Gastroesophageal sphincter (tissue), 4 donors: Measurements from ENCODE around the gene C17orf114.

Experiments
- ATAC-seq: fragments of 150-250 bp; one replicate; pipeline ENCODE4 v1.9.1; 2016; ENCODE audit warnings: mild to moderate bottlenecking, moderate library complexity
- H3K27ac ChIP-seq, 4 donors: fragments of 200-600 bp; sonication (generic) in 3 of 4; 1 replicate in 3 of 4; 2 replicates in 1 of 4; pipeline ENCODE4 v1.5.1; 2016 to 2019
- H3K27me3 ChIP-seq: fragments of 200-600 bp; sonication (generic); one replicate; pipeline ENCODE4 v1.5.1; 2019
- H3K36me3 ChIP-seq, 2 donors: fragments of 200-600 bp; sonication (generic); one replicate each; pipeline ENCODE4 v1.5.1; 2019; ENCODE audit warnings: control low read depth in 1 of 2
- H3K4me1 ChIP-seq, 3 donors: fragments of 200-600 bp; sonication (generic); 1 replicate in 2 of 3; 2 replicates in 1 of 3; pipeline ENCODE4 v1.5.1; 2016 to 2019; ENCODE audit warnings: control low read depth in 2 of 3
- H3K4me3 ChIP-seq, 2 donors: fragments of 200-600 bp; sonication (generic); one replicate each; pipeline ENCODE4 v1.5.1; 2019; ENCODE audit warnings: mild to moderate bottlenecking in 1 of 2, moderate library complexity in 1 of 2
- H3K9me3 ChIP-seq, 3 donors: fragments of 200-600 bp; sonication (generic); one replicate each; pipeline ENCODE4 v1.5.1; 2017 to 2019; ENCODE audit warnings: control low read depth in 2 of 3
- CTCF ChIP-seq, 4 experiments: fragments of 200-600 bp in 2 of 4; fragments of 450-650 bp in 2 of 4; sonication (generic) in 1 of 4; IDR thresholded peaks; one replicate each; pipeline ENCODE4 v1.5.1; 2017 to 2019; ENCODE audit warnings: antibody characterized with exemption in 4 of 4, mild to moderate bottlenecking in 2 of 4, moderate library complexity in 2 of 4
- EP300 ChIP-seq: sonication (generic); formaldehyde crosslinking; IDR thresholded peaks from one replicate; pipeline ENCODE4 v1.6.1; 2017; ENCODE audit warnings: antibody characterized with exemption, mild to moderate bottlenecking
- POLR2A ChIP-seq, 2 donors: fragments of 450-650 bp; IDR thresholded peaks; one replicate each; pipeline ENCODE4 v1.6.1; 2017; ENCODE audit warnings: antibody characterized with exemption in 2 of 2, mild to moderate bottlenecking in 2 of 2, moderate library complexity in 1 of 2
- POLR2AphosphoS5 ChIP-seq: sonication (generic); formaldehyde crosslinking; IDR thresholded peaks from one replicate; pipeline ENCODE4 v1.6.1; 2017; ENCODE audit warnings: antibody characterized with exemption
- WGBS, 2 donors: methylation state at CpG; one replicate each; pipeline ENCODE4 v1.1.5; 2018; ENCODE audit warnings: low coverage in 1 of 2; 5-methylcytosine and 5-hydroxymethylcytosine counted together

C17orf114 gene

GRCh38 chr17:4789701-4789950, 12.5 kb downstream of the C17orf114 start:
- TF ChIP-seq EP300: no peak
- TF ChIP-seq CTCF (IDR thresholded peaks at IDR 0.05): no peak
- TF ChIP-seq POLR2AphosphoS5: no peak
- no peak for TF ChIP-seq POLR2A (IDR thresholded peaks at IDR 0.05)
- H3K27ac ChIP-seq: peak overlapping the region; percentile 71 to 98 (median 96)
- H3K27me3 ChIP-seq: peaks cover 17% of the 10 kb centered on the region
- ATAC-seq: no peak
- no peaks in the 10 kb centered on the region for H3K36me3 ChIP-seq
- peak overlapping the region; percentile 65 to 81 for H3K4me3 ChIP-seq
- no CpG with 5 or more reads among the region's 25 CpGs for WGBS, 2 donors
- no peaks in the 10 kb centered on the region for H3K9me3 ChIP-seq
- H3K4me1 ChIP-seq: peaks cover 0 to 54% (median 28%) of the 10 kb centered on the region in 3 donors

- no peak for ATAC-seq
- 60% methylated on average over 5 of the region's 62 CpGs; no CpG with 5 or more reads in 1 of the 2 donors for WGBS, 2 donors
- Histone ChIP-seq H3K9me3 (no peaks in the 10 kb centered on the region), H3K27me3 (peaks cover 22% of the 10 kb centered on the region), H3K36me3 (no peaks in the 10 kb centered on the region), H3K27ac (peak within 1 kb of the TSS; percentile 71 to 98 (median 96)), H3K4me3 (peak within 1 kb of the TSS; percentile 65 to 81), H3K4me1 (peaks cover 0 to 54% (median 28%) of the 10 kb centered on the region in 3 donors)
- TF ChIP-seq EP300: no peak
Measured at GRCh38 chr17:4788807-4789700, 13.1 kb downstream of the C17orf114 start, which contains the start of gene GLTPD2. Gene GLTPD2, plus strand, starts transcription at chr17:4788964. Its CDS starts 48 bp downstream, at chr17:4789012.

- no peak for TF ChIP-seq POLR2A (IDR thresholded peaks at IDR 0.05)
- TF ChIP-seq EP300: no peak
- TF ChIP-seq CTCF (IDR thresholded peaks at IDR 0.05): no peak
- no peak for TF ChIP-seq POLR2AphosphoS5
- H3K4me1 ChIP-seq: peaks cover 0 to 54% (median 28%) of the 10 kb centered on the region in 3 donors
- H3K9me3 ChIP-seq: no peaks in the 10 kb centered on the region
- WGBS, 2 donors: 79 to 81% methylated on average over 12 to 14 of the region's 14 CpGs
- no peaks in the 10 kb centered on the region for H3K36me3 ChIP-seq
- ATAC-seq: no peak
- peaks cover 30% of the 10 kb centered on the region for H3K27me3 ChIP-seq
- H3K27ac ChIP-seq: peak overlapping the region in 2 of 4 donors; percentile 95 to 98
- H3K4me3 ChIP-seq: no peak overlapping the region
Measured at GRCh38 chr17:4788159-4788806, 13.8 kb downstream of the C17orf114 start.

- TF ChIP-seq CTCF (IDR thresholded peaks at IDR 0.05) (no peak), POLR2AphosphoS5 (no peak), POLR2A (IDR thresholded peaks at IDR 0.05) (no peak), EP300 (no peak)
- peaks cover 47% of the 10 kb centered on the region for H3K27me3 ChIP-seq
- H3K27ac ChIP-seq: peak overlapping the region in 2 of 4 donors; percentile 35 to 45
- peak overlapping the region in 1 of 2 donors; percentile 41 for H3K4me3 ChIP-seq
- no peak for ATAC-seq
- H3K9me3 ChIP-seq: no peaks in the 10 kb centered on the region
- 15 to 22% methylated on average over 4 to 5 of the region's 6 CpGs for WGBS, 2 donors
- no peaks in the 10 kb centered on the region for H3K36me3 ChIP-seq
- H3K4me1 ChIP-seq: peaks cover 0 to 54% (median 28%) of the 10 kb centered on the region in 3 donors
Measured at GRCh38 chr17:4786516-4786915, 15.6 kb downstream of the C17orf114 start.

GRCh38 chr17:4786106-4786511, 16.0 kb downstream of the C17orf114 start, which contains the start of gene VMO1:
Gene VMO1, minus strand, starts transcription at chr17:4786364. Its CDS starts 12 bp downstream, at chr17:4786352.
- ATAC-seq: no peak
- Histone ChIP-seq H3K36me3 (no peaks in the 10 kb centered on the region), H3K4me3 (peak within 1 kb of the TSS in 1 of 2 donors; percentile 41), H3K27me3 (peaks cover 51% of the 10 kb centered on the region), H3K9me3 (no peaks in the 10 kb centered on the region), H3K27ac (peak within 1 kb of the TSS in 3 of 4 donors; percentile 7 to 45 (median 35)), H3K4me1 (peaks cover 0 to 54% (median 28%) of the 10 kb centered on the region in 3 donors)
- no peak for TF ChIP-seq CTCF (IDR thresholded peaks at IDR 0.05)
- TF ChIP-seq POLR2AphosphoS5: no peak
- no peak for TF ChIP-seq EP300
- no peak for TF ChIP-seq POLR2A (IDR thresholded peaks at IDR 0.05)
- 10% methylated on average over 2 of the region's 24 CpGs; no CpG with 5 or more reads in 1 of the 2 donors for WGBS, 2 donors
